Osteocyte (in vitro differentiated cells): ENCODE measurements around the gene CATSPERD. TPM values are rescaled to one million over a fixed set of nuclear protein-coding genes. Genes with fewer than 3 reads are reported as not detected.

Experiments
- DNase-seq: peaks from one replicate; pipeline ENCODE4 v3.0.0; 2021; ENCODE audit warnings: mixed read lengths; ENCODE audit not compliant: unreplicated experiment; ENCODE audit errors: extremely low spot score
- H3K27ac Mint-ChIP-seq: one replicate; pipeline ENCODE4 v1.8.0; 2021; ENCODE audit warnings: mild to moderate bottlenecking, mixed read lengths; ENCODE audit not compliant: unreplicated experiment
- H3K27me3 Mint-ChIP-seq: one replicate; pipeline ENCODE4 v1.8.0; 2021; ENCODE audit warnings: mixed read lengths; ENCODE audit not compliant: unreplicated experiment
- H3K36me3 Mint-ChIP-seq: one replicate; pipeline ENCODE4 v1.8.0; 2021; ENCODE audit warnings: mixed read lengths; ENCODE audit not compliant: unreplicated experiment
- H3K4me1 Mint-ChIP-seq: one replicate; pipeline ENCODE4 v1.8.0; 2021; ENCODE audit warnings: mixed read lengths; ENCODE audit not compliant: unreplicated experiment
- H3K4me3 Mint-ChIP-seq: one replicate; pipeline ENCODE4 v1.8.0; 2021; ENCODE audit warnings: mild to moderate bottlenecking, moderate library complexity, mixed read lengths; ENCODE audit not compliant: unreplicated experiment
- H3K9me3 Mint-ChIP-seq: one replicate; pipeline ENCODE4 v1.8.0; 2021; ENCODE audit warnings: mixed read lengths; ENCODE audit not compliant: unreplicated experiment
- CTCF ChIP-seq: fragments of 200-600 bp; sonication (generic); IDR thresholded peaks from 2 replicates; pipeline ENCODE4 v1.5.0; 2021; ENCODE audit warnings: antibody characterized with exemption, mild to moderate bottlenecking, moderate library complexity
- total RNA-seq: library from RNA; stranded (reverse); gene quantifications from 2 replicates; pipeline ENCODE4 v1.2.1, GENCODE V29; 2021

CATSPERD gene
- total RNA-seq, 1 donor from 2014 or later, result not detected

GRCh38 chr19:5676105-5676771 lies 44.2 kb upstream of the CATSPERD start:
- H3K27me3 Mint-ChIP-seq, result no peaks in the 10 kb centered on the region
- TF ChIP-seq CTCF, result no peak
- no peaks in the 10 kb centered on the region for H3K9me3 Mint-ChIP-seq
- no peak for DNase-seq
- H3K4me3 Mint-ChIP-seq, result no peak overlapping the region
- no peak overlapping the region for H3K27ac Mint-ChIP-seq
- H3K36me3 Mint-ChIP-seq, result peaks cover 5% of the 10 kb centered on the region
- H3K4me1 Mint-ChIP-seq, result peaks cover 10% of the 10 kb centered on the region

- peaks cover 15% of the 10 kb centered on the region for H3K4me1 Mint-ChIP-seq
- TF ChIP-seq CTCF, result no peak
- no peak overlapping the region for H3K4me3 Mint-ChIP-seq
- H3K36me3 Mint-ChIP-seq, result peaks cover 3% of the 10 kb centered on the region
- no peak overlapping the region for H3K27ac Mint-ChIP-seq
- H3K27me3 Mint-ChIP-seq, result no peaks in the 10 kb centered on the region
- DNase-seq, result no peak
- no peaks in the 10 kb centered on the region for H3K9me3 Mint-ChIP-seq
Observed at GRCh38 chr19:5676772-5677105, 43.7 kb upstream of the CATSPERD start.

- Mint-ChIP-seq H3K9me3 (no peaks in the 10 kb centered on the region), H3K36me3 (peaks cover 2% of the 10 kb centered on the region), H3K27me3 (no peaks in the 10 kb centered on the region), H3K4me1 (peaks cover 17% of the 10 kb centered on the region), H3K4me3 (no peak overlapping the region), H3K27ac (no peak overlapping the region)
- DNase-seq, result no peak
- no peak for TF ChIP-seq CTCF
Observed at GRCh38 chr19:5677136-5677535, 43.3 kb upstream of the CATSPERD start.

GRCh38 chr19:5677580-5677979 lies 42.9 kb upstream of the CATSPERD start:
- no peaks in the 10 kb centered on the region for H3K27me3 Mint-ChIP-seq
- peaks cover 19% of the 10 kb centered on the region for H3K4me1 Mint-ChIP-seq
- DNase-seq, result no peak
- no peak for TF ChIP-seq CTCF
- no peak overlapping the region for H3K27ac Mint-ChIP-seq
- peaks cover 2% of the 10 kb centered on the region for H3K36me3 Mint-ChIP-seq
- no peak overlapping the region for H3K4me3 Mint-ChIP-seq
- H3K9me3 Mint-ChIP-seq, result no peaks in the 10 kb centered on the region

- Mint-ChIP-seq H3K4me3 (no peak overlapping the region), H3K27ac (no peak overlapping the region), H3K27me3 (no peaks in the 10 kb centered on the region), H3K36me3 (peaks cover 2% of the 10 kb centered on the region), H3K4me1 (peaks cover 19% of the 10 kb centered on the region), H3K9me3 (no peaks in the 10 kb centered on the region)
- TF ChIP-seq CTCF, result no peak
- no peak for DNase-seq
Observed at GRCh38 chr19:5678071-5678718, 42.2 kb upstream of the CATSPERD start.
